ENCODE results near the gene RASA3. TPM values are rescaled to one million over a fixed set of nuclear protein-coding genes. Genes with fewer than 3 reads are reported as not detected.

The RASA3 gene
- total RNA-seq, 2 experiments from 2014 or later: 28.9 to 32.3 TPM

- Mint-ChIP-seq H3K36me3 (ENCODE audit: low read depth) (peaks cover 21% of the 10 kb centered on the region), H3K4me1 (ENCODE audit: low read depth) (peaks cover 37% of the 10 kb centered on the region), H3K27me3 (no peaks in the 10 kb centered on the region), H3K4me3 (peak overlapping the region; percentile 99), H3K27ac (peak overlapping the region; percentile 91), H3K9me3 (peaks cover 2% of the 10 kb centered on the region)
- DNase-seq: peak; percentile 53
- no peak for TF ChIP-seq CTCF (IDR thresholded peaks at IDR 0.05)
- ATAC-seq: peak; percentile 8
- ChIA-PET CTCF (interaction anchor here (0.9 to 1.2 kb wide), 4 partner anchors 11 to 94 kb away, joined by 3 to 4 read pairs (median 3); no protein-coding TSS in a partner anchor), POLR2A (interaction anchor here (0.6 to 12.3 kb wide), 12 partner anchors 9 to 97 kb away, joined by 3 to 99 read pairs (median 8); no protein-coding TSS in a partner anchor)
- intact Hi-C loops (cut with micrococcal nuclease): no loop called here
Observed at GRCh38 chr13:114131583-114132418, 622 bp downstream of the RASA3 start.

GRCh38 chr13:114130837-114131582 lies 1.4 kb downstream of the RASA3 start:
- Mint-ChIP-seq H3K27ac (peak overlapping the region; percentile 91), H3K4me1 (ENCODE audit: low read depth) (peaks cover 45% of the 10 kb centered on the region), H3K27me3 (no peaks in the 10 kb centered on the region), H3K36me3 (ENCODE audit: low read depth) (peaks cover 27% of the 10 kb centered on the region), H3K9me3 (peaks cover 6% of the 10 kb centered on the region), H3K4me3 (peak overlapping the region; percentile 99)
- peak; percentile 81 for DNase-seq
- TF ChIP-seq CTCF (IDR thresholded peaks at IDR 0.05): no peak
- intact Hi-C loops (cut with micrococcal nuclease): no loop called here
- POLR2A ChIA-PET: interaction anchor here (1.0 to 12.3 kb wide), 13 partner anchors 9 to 98 kb away, joined by 3 to 99 read pairs (median 7); no protein-coding TSS in a partner anchor
- CTCF ChIA-PET: interaction anchor here (0.9 to 1.2 kb wide), 4 partner anchors 12 to 95 kb away, joined by 3 to 4 read pairs (median 3); no protein-coding TSS in a partner anchor
- peak; percentile 25 for ATAC-seq

GRCh38 chr13:114130131-114130836 lies 2.1 kb downstream of the RASA3 start:
- CTCF ChIA-PET: interaction anchor here (1.0 to 4.0 kb wide), 4 partner anchors 10 to 63 kb away, joined by 3 to 15 read pairs (median 4); no protein-coding TSS in a partner anchor
- Mint-ChIP-seq H3K4me3 (peak overlapping the region; percentile 99), H3K27me3 (no peaks in the 10 kb centered on the region), H3K27ac (peak overlapping the region; percentile 91), H3K4me1 (ENCODE audit: low read depth) (peaks cover 49% of the 10 kb centered on the region), H3K9me3 (peaks cover 9% of the 10 kb centered on the region), H3K36me3 (ENCODE audit: low read depth) (peaks cover 28% of the 10 kb centered on the region)
- intact Hi-C loops (cut with micrococcal nuclease): no loop called here
- DNase-seq (peak; percentile 15), ATAC-seq (no peak)
- POLR2A ChIA-PET: interaction anchor here (1.0 to 12.3 kb wide), 13 partner anchors 10 to 84 kb away, joined by 3 to 99 read pairs (median 8); no protein-coding TSS in a partner anchor
- no peak for TF ChIP-seq CTCF (IDR thresholded peaks at IDR 0.05)

GRCh38 chr13:114129649-114130062 lies 2.8 kb downstream of the RASA3 start:
- ChIA-PET CTCF (interaction anchor here (1.0 to 4.0 kb wide), 2 partner anchors 11 to 19 kb away, joined by 3 to 15 read pairs; no protein-coding TSS in a partner anchor), POLR2A (interaction anchor here (0.6 to 12.3 kb wide), 10 partner anchors 11 to 101 kb away, joined by 3 to 99 read pairs (median 8); no protein-coding TSS in a partner anchor)
- Mint-ChIP-seq H3K27me3 (no peaks in the 10 kb centered on the region), H3K27ac (peak overlapping the region; percentile 91), H3K4me1 (ENCODE audit: low read depth) (peaks cover 55% of the 10 kb centered on the region), H3K36me3 (ENCODE audit: low read depth) (peaks cover 33% of the 10 kb centered on the region), H3K4me3 (peak overlapping the region; percentile 99), H3K9me3 (peaks cover 11% of the 10 kb centered on the region)
- intact Hi-C loops (cut with micrococcal nuclease): loop anchor here (1.0 to 5.0 kb wide), 3 partner anchors 19 to 98 kb away; no protein-coding TSS in a partner anchor
- DNase-seq: peak; percentile 84
- TF ChIP-seq CTCF (IDR thresholded peaks at IDR 0.05): no peak
- peak; percentile 29 for ATAC-seq

Measured in activated CD8-positive, alpha-beta T cell treated with anti-CD3 and anti-CD28 coated beads for 36 hours (primary cell).